IPS-NIHi11 (cell line): ENCODE measurements around the gene HSD17B13.

Experiments
- DNase-seq: peaks from one replicate; pipeline ENCODE4 v3.0.0; 2012; ENCODE audit warnings: mixed read lengths, low spot score

The HSD17B13 gene

DNA sequence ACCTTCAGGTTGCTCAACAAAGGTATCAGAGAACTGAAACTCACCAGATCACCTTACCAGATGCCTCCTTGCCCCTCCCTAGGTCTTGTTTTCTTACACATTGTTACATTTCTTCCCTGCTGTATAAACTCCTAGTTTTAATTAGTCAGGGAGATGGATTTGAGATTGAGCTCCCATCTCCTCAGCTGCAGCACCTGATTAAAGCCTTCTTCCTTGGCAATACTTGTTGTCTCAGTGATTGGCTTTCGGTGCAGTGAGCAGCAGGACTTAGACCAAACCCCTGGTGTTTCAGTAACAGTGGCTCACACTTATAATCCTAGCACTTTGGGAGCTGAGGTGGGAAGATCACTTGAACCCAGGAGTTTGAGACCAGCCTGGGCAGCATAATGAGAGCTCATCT, 59.8 kb downstream of the HSD17B13 start:
- no peak for DNase-seq

DNA sequence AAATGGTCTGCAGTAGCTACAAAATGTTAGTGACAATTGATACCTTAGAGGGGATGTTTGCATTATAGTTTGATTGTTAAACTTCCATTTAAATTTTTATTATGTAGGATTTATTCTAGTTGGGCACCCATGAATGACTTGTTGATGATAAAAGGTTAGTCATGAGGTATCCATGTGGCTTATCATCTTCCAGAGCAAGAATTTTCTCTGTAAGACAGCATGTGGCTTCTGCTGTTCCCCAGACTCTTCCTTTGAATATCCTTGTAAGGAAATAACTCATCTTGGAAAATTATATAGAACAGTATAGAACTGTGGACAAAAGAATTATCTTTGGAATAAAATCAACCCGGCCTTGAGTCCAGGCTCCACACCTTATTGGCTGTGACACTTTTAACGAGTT, 62.2 kb downstream of the HSD17B13 start:
- no peak for DNase-seq

DNA sequence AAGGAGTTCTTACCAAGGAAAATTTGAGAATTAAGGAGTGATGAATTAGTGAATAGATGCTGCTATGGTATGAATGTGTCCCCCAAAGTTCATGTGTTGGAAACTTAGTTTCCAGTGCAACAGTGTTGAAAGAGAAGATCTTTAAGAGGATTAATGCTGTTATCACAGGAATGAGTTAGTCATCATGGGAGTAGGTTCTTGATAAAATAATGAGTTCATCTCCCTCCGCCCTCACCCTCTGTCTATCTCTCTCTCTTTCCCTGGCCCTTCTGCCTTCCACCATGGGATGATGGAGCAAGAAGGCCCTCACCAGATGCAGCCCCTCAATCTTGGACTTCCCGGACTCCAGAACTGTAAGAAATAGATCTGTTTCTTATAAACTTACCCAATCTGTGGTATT, 64.0 kb downstream of the HSD17B13 start:
- DNase-seq, result no peak

DNA sequence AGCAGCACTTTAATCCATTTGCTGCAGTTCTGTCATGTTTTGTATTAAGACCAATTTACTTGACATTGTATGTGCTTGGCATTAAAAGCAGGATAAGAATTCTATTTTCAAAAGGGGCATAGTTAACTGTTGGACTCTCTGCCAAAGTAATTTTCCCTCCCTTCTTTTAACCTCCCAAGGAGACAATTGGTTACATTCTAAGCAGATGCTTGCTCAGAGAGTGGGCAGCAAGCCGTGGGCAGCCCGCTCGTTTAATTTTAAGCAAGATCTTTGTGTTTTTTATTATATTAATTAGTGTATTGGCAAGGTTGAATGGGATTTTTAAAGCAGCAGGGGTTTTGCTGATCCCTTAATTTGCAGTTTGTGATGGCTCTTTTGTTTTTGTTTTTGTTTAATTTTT, 65.2 kb downstream of the HSD17B13 start:
- DNase-seq, result no peak

DNA sequence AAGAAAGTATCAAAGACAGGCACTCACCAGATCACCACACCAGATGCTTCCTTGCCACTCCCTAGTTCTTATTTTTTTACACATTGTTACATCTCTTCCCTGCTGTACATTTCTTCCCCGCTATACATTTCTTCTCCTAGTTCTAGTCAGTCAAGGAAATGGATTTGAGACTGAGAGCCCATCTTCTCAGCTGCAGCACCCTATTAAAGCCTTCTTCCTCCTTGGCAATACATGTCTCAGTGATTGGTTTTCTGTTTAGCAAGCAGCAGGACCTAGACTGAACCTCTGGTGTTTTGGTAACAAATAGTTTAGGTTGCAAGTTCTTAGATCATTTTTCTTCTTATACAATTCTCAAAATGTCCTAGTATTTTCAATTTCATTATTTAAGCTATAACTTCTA, 66.9 kb downstream of the HSD17B13 start:
- DNase-seq, result no peak
